Measurements from ENCODE around the gene LSP1.

GRCh38 chr11:1827931-1828330 lies 25.0 kb upstream of the LSP1 start:
- TF ChIP-seq, protein P1, sequence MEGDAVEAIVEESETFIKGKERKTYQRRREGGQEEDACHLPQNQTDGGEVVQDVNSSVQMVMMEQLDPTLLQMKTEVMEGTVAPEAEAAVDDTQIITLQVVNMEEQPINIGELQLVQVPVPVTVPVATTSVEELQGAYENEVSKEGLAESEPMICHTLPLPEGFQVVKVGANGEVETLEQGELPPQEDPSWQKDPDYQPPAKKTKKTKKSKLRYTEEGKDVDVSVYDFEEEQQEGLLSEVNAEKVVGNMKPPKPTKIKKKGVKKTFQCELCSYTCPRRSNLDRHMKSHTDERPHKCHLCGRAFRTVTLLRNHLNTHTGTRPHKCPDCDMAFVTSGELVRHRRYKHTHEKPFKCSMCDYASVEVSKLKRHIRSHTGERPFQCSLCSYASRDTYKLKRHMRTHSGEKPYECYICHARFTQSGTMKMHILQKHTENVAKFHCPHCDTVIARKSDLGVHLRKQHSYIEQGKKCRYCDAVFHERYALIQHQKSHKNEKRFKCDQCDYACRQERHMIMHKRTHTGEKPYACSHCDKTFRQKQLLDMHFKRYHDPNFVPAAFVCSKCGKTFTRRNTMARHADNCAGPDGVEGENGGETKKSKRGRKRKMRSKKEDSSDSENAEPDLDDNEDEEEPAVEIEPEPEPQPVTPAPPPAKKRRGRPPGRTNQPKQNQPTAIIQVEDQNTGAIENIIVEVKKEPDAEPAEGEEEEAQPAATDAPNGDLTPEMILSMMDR (IDR thresholded peaks at IDR 0.05), result no peak
- TF ChIP-seq POLR2A (IDR thresholded peaks at IDR 0.05), result no peak
- TF ChIP-seq POLR2AphosphoS5 (IDR thresholded peaks at IDR 0.05), result no peak
